Endodermal cell (in vitro differentiated cells): ENCODE data around the gene RDH13. TPM values are rescaled to one million over a fixed set of nuclear protein-coding genes. Genes with fewer than 3 reads are reported as not detected.

Experiments
- DNase-seq: peaks from one replicate; pipeline ENCODE4 v3.0.0-alpha.2; 2017
- H3K27ac ChIP-seq: 2 replicates; pipeline ENCODE4 v1.5.1; 2013; ENCODE audit warnings: mild to moderate bottlenecking, low read depth, low read length, moderate library complexity
- H3K27me3 ChIP-seq: 2 replicates; pipeline ENCODE4 v1.6.1; 2013; ENCODE audit warnings: mild to moderate bottlenecking, low read length, moderate library complexity; ENCODE audit not compliant: insufficient read depth, control insufficient read depth, poor library complexity, severe bottlenecking
- H3K36me3 ChIP-seq: 2 replicates; pipeline ENCODE4 v1.7.0; 2013; ENCODE audit warnings: mild to moderate bottlenecking, low read length, moderate library complexity; ENCODE audit not compliant: control insufficient read depth, insufficient read depth
- H3K4me1 ChIP-seq: one replicate; pipeline ENCODE4 v1.7.0; 2013; ENCODE audit warnings: low read length; ENCODE audit not compliant: control insufficient read depth, insufficient read depth
- H3K4me3 ChIP-seq: 2 replicates; pipeline ENCODE4 v1.5.1; 2013; ENCODE audit warnings: mild to moderate bottlenecking, low read length, moderate library complexity
- H3K9ac ChIP-seq: 2 replicates; pipeline ENCODE4 v1.6.1; 2013; ENCODE audit warnings: mild to moderate bottlenecking, low read length, moderate library complexity; ENCODE audit not compliant: poor library complexity, severe bottlenecking; ENCODE audit errors: extremely low read depth
- H3K9me3 ChIP-seq: 2 replicates; pipeline ENCODE4 v1.6.1; 2013; ENCODE audit warnings: mild to moderate bottlenecking, low read length, moderate library complexity; ENCODE audit not compliant: control insufficient read depth
- H3K27ac Mint-ChIP-seq: 2 replicates; pipeline ENCODE4 v1.8.0; 2020; ENCODE audit warnings: mixed read lengths
- H3K27me3 Mint-ChIP-seq: 2 replicates; pipeline ENCODE4 v1.8.0; 2021; ENCODE audit warnings: mild to moderate bottlenecking, mixed read lengths; ENCODE audit not compliant: insufficient read depth
- H3K36me3 Mint-ChIP-seq: 2 replicates; pipeline ENCODE4 v1.8.0; 2020; ENCODE audit warnings: low read depth, mixed read lengths
- H3K4me1 Mint-ChIP-seq: 2 replicates; pipeline ENCODE4 v1.8.0; 2020; ENCODE audit warnings: mixed read lengths
- H3K4me3 Mint-ChIP-seq: 2 replicates; pipeline ENCODE4 v1.8.0; 2020; ENCODE audit warnings: mild to moderate bottlenecking, moderate library complexity, mixed read lengths
- H3K9me3 Mint-ChIP-seq: 2 replicates; pipeline ENCODE4 v1.8.0; 2020; ENCODE audit warnings: mild to moderate bottlenecking, mixed read lengths
- CTCF ChIP-seq: fragments of 200-600 bp; sonication (generic); conservative IDR thresholded peaks from 2 replicates; pipeline ENCODE4 v1.5.0; 2021; ENCODE audit warnings: antibody characterized with exemption, mild to moderate bottlenecking
- WGBS, 2 experiments: methylation state at CpG; one replicate each; pipeline versions ENCODE4 v1.1.5 to v1.1.7; 2013; ENCODE audit warnings: missing lambda C conversion rate in 2 of 2, mixed read lengths in 1 of 2; ENCODE audit not compliant: insufficient coverage in 1 of 2, insufficient read length in 1 of 2; 5-methylcytosine and 5-hydroxymethylcytosine counted together
- total RNA-seq, 2 donors: library from RNA; stranded (reverse); fragmentation: NEBNext Ultra II Directional in 1 of 2; extraction: Animal tissue kit (Norgen Biotek cat#: 25700) in 1 of 2; gene quantifications; 2 replicates in 1 of 2; 3 replicates in 1 of 2; pipeline ENCODE4 v1.2.1, GENCODE V29; 2021

RDH13 gene
- total RNA-seq, 2 donors from 2014 or later, result 20.6 to 39.0 TPM

- H3K9me3 Mint-ChIP-seq, result no peaks in the 10 kb centered on the region
- Histone ChIP-seq H3K27ac (no peak overlapping the region), H3K9ac (no peak overlapping the region), H3K4me3 (no peak overlapping the region), H3K9me3 (no peaks in the 10 kb centered on the region), H3K36me3 (peaks cover 23% of the 10 kb centered on the region), H3K4me1 (no peaks in the 10 kb centered on the region), H3K27me3 (no peaks in the 10 kb centered on the region)
- no peak overlapping the region for H3K27ac Mint-ChIP-seq
- H3K4me1 Mint-ChIP-seq, result peaks cover 20% of the 10 kb centered on the region
- peaks cover 26% of the 10 kb centered on the region for H3K36me3 Mint-ChIP-seq
- peak; percentile 53 for DNase-seq
- 94 to 97% methylated on average over 16 to 32 of the region's 32 CpGs for WGBS, 2 experiments
- TF ChIP-seq CTCF, result no peak
- H3K4me3 Mint-ChIP-seq, result no peak overlapping the region
- peaks cover 8% of the 10 kb centered on the region for H3K27me3 Mint-ChIP-seq
Observed at GRCh38 chr19:55091126-55091910, 28.4 kb upstream of the RDH13 start.

GRCh38 chr19:55090564-55090963 is 27.6 kb upstream of the RDH13 start:
- Histone ChIP-seq H3K4me1 (no peaks in the 10 kb centered on the region), H3K27ac (no peak overlapping the region), H3K9ac (no peak overlapping the region), H3K36me3 (peaks cover 23% of the 10 kb centered on the region), H3K4me3 (no peak overlapping the region), H3K9me3 (no peaks in the 10 kb centered on the region), H3K27me3 (peaks cover 2% of the 10 kb centered on the region)
- peaks cover 14% of the 10 kb centered on the region for H3K27me3 Mint-ChIP-seq
- no peak overlapping the region for H3K4me3 Mint-ChIP-seq
- no peak for TF ChIP-seq CTCF
- H3K36me3 Mint-ChIP-seq, result peaks cover 26% of the 10 kb centered on the region
- no peak for DNase-seq
- peaks cover 25% of the 10 kb centered on the region for H3K4me1 Mint-ChIP-seq
- 92 to 97% methylated on average over 10 to 13 of the region's 13 CpGs for WGBS, 2 experiments
- no peaks in the 10 kb centered on the region for H3K9me3 Mint-ChIP-seq
- H3K27ac Mint-ChIP-seq, result no peak overlapping the region

- Histone ChIP-seq H3K27ac (no peak overlapping the region), H3K4me1 (no peaks in the 10 kb centered on the region), H3K27me3 (peaks cover 13% of the 10 kb centered on the region), H3K9ac (no peak overlapping the region), H3K36me3 (peaks cover 14% of the 10 kb centered on the region), H3K4me3 (no peak overlapping the region), H3K9me3 (no peaks in the 10 kb centered on the region)
- Mint-ChIP-seq H3K4me1 (peaks cover 26% of the 10 kb centered on the region), H3K9me3 (no peaks in the 10 kb centered on the region), H3K4me3 (no peak overlapping the region), H3K27me3 (peaks cover 25% of the 10 kb centered on the region), H3K36me3 (peaks cover 20% of the 10 kb centered on the region), H3K27ac (no peak overlapping the region)
- WGBS, 2 experiments, result 95 to 100% methylated on average over 2 to 3 of the region's 3 CpGs
- no peak for TF ChIP-seq CTCF
- no peak for DNase-seq
Observed at GRCh38 chr19:55089342-55089944, 26.5 kb upstream of the RDH13 start.
